HG03457 (cell line): ENCODE data around the gene MAP1B.

ENCODE experiments used
- ATAC-seq: cut with Tn5 transposase; IDR thresholded peaks from one replicate; pipeline ENCODE4 v1.9.1; 2021; ENCODE audit warnings: moderate number of reproducible peaks; ENCODE audit not compliant: unreplicated experiment

Gene MAP1B

DNA sequence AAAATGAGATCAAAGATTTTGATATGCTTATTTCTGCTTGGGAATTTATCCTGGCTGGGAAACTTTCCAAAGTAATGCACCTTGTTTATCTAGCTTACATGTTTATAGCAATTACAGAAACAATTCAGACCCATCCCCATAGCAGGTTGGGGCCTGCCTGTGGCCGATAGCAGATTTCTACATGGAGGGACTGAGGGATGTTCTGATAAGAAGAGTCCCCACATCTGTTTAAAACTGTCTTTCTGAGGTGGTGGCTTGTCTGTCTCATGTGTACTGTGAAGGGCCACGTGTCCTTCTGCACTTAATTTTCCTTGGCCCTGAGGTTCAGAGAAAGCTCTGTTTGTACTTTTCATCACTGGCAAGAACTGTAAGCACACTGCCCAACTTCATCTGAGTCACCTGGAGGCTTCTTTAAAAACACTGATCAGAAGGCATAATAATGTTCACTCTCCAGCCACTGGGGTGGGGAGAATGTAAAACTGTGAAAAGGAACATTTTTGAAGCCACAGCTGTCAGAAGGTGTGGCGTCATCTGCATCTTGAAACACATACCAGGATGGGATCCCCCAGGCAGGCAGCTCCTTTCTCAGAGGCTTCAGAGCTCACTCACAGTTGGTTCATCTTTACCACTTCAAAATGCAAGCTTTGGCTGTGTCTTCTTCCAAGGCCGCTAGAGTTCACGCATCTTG is 80.3 kb downstream of the MAP1B start:
- no peak for ATAC-seq

DNA sequence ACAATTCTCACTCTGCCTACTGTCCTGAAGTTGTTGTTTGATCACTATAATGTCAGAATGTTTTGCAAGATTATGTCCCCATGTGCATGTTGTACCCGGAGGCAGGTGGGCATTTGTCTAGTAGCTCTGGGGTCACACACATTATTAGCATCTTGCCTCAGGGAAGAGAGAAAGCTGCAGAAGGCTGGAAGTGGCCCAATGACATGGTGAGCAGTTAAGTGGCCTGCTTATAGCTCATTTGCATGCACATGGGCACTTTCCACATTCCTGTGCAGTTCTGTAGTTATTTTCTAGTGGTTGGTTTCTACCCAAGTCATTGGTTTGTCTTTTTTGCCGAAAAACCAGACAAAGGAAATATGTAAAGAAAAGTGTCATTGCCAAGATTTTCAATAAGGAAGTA is 80.9 kb downstream of the MAP1B start:
- ATAC-seq: no peak

DNA sequence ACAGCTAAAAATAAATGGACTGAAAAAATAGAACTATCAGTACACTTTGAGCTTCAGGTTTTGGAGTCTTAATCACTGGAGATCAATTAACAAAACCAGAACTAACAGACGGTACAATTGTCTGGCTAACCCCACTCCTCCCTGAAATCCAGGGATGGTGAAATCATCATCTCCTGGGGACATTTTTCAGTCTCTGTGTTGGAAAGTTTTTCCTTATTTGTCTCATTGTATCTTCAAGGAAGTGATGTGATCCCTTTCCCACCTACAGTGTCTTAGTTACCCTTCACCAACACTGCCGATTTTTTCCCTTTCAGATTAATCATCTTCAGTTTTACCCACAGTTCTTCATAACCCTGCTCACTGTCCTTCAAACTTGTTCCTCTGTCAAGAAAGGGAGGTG is 81.9 kb downstream of the MAP1B start:
- ATAC-seq: no peak

DNA sequence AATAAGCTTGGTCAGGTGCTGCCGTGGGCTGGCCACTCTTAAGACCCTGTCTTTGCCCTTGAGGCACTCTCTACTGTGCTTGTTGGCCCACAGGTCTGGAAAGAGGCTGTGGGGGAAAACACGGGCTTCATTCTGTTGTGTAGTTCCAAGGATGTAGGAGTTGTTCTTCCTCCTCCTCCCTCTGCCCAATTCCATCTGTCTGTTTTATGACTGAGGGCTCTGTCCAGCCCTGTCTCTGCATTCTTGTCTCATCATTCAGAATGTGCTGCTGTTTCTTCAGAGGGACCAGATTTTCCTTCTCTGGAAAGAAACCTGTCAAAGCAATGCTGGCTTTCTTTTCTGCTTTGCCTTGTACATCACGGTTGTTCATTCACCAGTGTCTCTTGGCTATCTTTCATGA is 84.1 kb downstream of the MAP1B start:
- no peak for ATAC-seq

DNA sequence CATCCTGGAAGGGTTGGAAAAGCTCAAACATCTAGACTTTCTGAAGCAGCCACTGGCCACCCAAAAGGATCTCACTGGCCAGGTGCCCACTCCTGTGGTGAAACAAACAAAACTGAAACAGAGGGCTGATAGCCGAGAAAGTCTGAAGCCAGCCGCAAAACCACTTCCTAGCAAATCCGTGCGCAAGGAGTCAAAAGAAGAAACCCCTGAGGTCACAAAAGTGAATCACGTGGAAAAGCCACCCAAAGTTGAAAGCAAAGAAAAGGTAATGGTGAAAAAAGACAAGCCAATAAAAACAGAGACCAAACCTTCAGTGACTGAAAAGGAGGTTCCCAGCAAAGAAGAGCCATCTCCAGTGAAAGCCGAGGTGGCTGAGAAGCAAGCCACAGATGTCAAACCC is 87.6 kb downstream of the MAP1B start:
- peak; percentile 73 for ATAC-seq

DNA sequence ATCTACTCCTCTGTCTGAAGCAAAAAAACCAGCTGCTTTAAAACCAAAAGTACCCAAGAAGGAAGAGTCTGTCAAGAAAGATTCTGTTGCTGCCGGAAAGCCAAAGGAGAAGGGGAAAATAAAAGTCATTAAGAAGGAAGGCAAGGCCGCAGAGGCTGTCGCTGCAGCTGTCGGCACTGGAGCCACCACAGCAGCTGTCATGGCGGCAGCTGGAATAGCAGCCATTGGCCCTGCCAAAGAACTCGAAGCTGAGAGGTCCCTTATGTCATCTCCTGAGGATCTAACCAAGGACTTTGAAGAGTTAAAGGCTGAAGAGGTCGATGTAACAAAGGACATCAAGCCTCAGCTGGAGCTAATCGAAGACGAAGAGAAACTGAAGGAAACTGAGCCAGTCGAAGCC is 88.3 kb downstream of the MAP1B start:
- ATAC-seq: no peak

DNA sequence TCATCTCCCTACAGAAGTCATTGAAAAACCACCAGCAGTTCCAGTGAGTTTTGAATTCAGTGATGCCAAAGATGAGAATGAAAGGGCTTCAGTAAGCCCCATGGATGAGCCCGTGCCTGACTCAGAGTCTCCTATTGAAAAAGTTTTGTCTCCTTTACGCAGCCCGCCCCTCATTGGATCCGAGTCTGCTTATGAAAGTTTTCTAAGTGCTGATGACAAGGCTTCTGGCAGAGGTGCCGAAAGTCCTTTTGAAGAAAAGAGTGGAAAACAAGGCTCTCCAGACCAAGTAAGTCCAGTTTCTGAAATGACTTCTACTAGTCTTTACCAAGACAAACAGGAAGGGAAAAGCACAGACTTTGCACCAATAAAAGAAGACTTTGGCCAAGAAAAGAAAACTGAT is 90.1 kb downstream of the MAP1B start:
- ATAC-seq: no peak

DNA sequence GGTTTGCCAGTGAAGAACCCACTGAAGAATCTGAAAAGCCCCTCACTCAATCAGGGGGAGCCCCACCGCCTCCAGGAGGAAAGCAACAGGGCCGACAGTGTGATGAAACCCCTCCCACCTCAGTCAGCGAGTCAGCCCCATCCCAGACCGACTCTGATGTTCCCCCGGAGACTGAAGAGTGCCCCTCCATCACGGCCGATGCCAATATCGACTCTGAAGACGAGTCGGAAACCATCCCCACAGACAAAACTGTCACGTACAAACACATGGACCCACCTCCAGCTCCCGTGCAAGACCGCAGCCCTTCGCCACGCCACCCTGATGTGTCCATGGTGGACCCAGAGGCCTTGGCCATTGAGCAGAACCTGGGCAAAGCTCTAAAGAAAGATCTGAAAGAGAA is 92.4 kb downstream of the MAP1B start:
- no peak for ATAC-seq

DNA sequence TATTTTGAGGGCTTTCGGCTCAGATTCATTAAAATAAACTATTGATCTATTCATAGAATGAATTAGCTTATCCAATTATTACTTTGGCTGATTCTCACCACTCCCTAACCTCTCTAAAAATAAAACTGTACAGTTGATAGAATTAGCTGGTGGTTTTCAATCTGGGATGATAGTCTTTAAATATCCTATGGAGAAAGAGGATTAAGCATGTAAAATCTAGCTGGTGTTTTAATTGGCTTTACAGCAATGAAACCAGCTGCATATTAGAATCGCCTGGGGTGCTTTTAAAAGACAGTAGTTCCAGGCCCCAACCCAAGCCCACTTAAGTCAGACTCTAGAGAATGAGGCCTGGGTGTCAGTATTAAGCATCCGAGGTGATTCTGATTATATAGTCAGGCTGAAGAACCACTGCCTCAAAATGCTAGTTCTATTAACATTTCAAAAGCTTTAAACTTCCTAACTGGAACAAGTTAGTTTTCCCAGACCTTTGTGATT is 95.1 kb downstream of the MAP1B start:
- ATAC-seq: no peak

DNA sequence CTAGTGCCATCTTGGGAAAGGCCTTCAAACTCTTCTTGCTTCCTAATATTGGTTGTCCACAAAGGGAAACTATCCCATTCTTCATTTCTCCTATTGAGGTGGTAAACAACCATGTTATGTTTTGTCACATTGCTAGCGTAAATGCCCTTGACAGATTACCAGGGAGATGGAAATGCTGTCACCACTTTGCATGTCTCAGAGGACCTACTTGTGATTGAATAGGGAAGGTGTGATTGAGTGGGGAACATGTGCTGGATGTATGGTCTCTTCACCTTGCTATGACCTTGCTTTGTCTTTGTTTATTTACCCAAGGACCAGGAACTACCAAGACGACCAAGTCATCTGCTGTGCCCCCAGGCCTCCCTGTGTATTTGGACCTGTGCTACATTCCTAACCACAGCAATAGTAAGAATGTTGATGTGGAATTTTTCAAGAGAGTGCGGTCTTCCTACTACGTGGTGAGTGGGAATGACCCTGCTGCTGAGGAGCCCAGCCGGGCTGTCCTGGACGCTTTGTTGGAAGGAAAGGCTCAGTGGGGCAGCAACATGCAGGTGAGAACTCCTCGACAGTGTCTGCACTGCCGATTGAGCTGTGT is 96.1 kb downstream of the MAP1B start:
- ATAC-seq: no peak

DNA sequence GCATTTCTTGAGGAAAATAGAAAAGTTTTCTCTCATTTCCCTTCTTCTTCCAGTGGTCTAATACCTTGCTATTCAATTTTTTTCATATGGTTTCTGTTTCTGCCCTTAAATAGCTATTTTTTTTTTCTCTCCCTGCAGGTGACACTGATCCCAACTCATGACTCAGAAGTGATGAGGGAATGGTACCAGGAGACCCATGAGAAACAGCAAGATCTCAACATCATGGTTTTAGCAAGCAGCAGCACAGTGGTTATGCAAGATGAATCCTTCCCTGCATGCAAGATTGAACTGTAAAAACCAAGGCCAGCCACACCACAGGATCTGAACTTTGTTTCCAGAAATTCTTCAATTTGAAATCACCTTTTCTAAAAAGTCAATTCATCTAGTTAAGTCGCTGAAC is 97.7 kb downstream of the MAP1B start:
- ATAC-seq: no peak

DNA sequence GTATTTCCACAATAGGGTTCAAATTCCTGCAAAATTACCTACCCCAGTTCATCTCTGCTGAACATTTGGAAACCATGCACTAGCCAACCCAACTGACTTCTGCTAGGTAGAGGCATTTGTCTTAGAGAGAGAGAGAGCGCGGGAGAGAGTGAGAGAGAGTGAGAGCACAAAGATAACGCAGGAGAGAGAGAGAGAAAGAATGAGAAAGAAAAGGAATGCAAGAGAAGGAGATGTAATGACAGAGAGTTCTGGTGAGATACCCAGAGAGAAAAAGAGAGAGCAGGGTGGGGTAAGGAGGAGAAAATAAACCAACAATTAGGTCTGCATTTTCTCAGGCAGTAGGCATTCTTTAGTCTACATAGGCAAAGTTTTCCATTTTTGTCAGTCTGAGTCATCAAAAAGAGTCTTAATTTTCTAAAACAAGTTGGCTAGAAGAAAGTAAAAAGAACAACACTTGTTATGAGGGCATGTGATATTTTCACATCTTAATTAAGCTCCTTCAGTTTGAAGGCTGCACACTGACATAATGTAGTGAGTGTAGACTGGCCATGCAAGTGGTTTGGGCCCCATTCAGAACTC is 98.2 kb downstream of the MAP1B start:
- ATAC-seq: no peak

DNA sequence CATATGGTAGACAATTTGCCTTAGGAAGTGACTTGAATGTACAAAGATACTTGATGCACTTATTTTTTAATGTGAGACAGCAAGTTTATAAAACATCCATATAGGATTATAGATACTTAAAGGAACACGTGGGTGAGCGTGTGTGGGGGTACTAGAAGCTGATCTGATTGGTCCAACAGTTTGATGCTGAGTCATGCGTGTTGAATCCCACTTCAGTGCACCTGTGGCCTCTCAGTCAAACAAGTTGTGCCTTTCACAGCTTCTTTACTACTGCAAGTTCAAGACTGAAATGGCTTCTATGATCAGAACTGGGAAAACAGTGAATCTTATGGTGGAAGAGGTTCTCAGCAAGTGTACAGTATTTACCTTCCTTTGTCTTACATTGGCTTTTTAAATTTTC is 98.9 kb downstream of the MAP1B start:
- no peak for ATAC-seq

DNA sequence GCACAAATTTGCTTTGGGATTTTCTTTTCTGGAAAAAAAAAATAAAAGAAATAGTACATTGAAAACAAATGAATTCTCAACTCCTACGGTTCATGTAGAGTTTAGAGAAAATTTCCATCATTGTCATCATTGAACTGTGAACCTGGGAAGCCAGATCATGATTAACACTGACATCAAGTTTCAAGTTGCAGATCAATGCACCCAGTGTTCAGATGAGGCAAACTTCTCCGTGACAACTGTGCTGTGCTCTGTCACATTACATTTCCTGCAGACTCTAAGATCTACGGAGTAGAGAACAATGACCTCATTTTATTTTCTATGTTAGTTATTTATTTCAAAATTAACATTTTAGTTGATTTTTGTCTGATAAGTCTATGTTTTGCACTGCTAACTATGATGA is 99.7 kb downstream of the MAP1B start:
- ATAC-seq: no peak

DNA sequence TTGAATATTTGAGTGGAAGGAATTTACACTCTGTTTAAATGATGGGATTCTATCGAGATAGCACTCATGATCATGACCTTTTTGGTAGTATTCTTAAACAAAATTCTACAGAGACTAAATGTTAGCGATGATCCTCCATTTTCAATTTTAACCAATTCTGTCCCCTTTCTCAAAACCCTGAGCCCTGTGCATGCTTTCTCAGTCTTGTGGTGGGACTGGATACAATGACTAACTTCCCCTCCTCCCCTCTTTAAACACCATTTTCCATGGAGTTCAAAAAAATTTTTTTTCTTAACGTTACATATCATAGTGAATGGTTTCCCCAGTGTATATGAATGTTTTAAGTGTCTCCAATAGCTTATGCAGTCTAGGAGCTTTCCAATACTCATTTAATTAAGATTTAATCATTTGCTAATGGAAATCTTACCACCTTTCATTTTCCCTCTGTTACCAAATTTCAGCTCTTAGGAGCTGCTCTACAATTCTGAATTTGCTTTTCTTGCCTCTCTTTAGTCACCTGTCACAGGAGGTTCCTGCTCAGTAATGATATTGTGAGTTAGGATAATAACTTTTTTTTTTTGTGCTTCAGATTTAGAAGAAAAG is 101.2 kb downstream of the MAP1B start:
- no peak for ATAC-seq

DNA sequence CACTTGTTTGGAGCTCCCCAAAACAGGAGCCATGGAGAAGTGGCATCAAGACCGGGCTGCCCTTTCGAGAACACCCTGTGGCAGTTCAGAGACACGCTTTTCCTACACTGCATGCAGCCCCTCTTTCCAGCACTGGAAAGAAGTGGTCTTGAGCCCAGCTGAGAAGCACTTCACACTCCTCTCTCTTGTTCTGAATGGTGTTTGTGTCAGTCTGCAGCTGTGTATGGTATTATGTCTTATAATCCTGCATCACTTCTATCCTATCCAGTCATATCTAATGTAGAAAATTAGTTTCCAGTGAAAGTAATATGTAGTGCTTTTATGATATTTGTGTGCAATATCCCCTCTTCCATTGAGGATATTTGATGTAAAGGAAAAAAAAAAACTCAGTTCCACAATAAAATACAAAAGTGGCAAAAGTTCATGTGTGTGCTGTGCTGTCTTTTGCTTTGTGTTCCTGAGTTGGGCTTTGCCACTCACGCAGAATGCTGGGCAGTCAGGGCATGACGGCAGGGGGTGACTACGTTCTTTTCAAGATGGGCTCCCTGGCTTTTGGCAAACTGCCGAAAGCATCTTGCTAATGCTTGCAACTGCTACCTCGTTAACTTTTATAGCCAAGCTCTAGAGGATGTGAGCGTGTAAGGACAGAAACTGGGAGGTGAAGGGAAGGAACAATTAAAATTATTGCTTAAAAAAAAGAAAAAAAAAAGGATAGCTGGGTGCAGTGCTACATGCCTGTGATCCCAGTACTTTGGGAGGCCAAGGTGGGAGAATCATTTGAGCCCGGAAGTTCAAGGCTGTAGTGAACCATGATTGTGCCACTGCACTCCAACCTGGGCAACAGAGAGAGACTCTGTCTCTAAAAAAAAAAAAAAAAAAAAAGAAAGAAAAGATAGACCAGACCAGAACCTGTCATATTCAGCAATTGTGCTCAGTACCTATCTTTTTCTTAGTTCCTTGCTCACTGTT is 102.2 kb downstream of the MAP1B start:
- ATAC-seq: no peak

DNA sequence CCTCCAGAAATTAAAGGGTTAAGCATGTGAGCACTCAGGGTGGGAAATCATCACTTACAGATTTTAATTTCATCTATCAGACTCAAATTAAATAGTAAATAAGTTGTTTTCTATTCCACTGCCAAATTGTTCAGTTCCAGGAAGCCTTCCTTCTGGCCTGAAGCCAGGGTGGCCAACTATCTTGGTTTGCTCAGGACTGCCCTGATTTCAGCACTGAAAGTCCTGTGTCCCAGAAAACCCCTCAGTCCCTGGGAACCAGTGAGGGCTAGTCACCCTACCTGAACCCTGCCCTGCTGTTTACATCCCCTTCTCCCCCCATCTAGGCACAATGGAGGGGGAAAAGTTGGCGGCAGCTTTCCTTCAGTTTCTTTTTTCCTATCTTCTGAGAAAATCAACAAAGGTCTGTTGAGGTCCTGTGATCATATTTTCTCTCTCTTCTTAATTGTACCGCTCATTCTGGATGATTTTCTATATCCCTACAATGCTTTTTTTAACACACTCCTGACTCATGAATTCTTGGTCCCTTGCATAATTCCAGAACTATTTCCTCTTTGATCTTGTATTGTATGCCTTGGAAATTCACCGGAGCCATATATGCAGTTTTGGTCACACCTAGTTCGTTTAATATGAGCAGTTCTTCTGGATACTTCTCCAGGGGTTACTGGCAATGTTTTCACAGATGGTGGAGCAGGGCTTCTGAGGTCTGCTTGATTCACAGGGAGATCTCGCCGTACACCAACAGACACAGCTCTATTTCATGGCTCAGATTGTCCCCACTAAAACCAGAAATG is 103.8 kb downstream of the MAP1B start:
- no peak for ATAC-seq

DNA sequence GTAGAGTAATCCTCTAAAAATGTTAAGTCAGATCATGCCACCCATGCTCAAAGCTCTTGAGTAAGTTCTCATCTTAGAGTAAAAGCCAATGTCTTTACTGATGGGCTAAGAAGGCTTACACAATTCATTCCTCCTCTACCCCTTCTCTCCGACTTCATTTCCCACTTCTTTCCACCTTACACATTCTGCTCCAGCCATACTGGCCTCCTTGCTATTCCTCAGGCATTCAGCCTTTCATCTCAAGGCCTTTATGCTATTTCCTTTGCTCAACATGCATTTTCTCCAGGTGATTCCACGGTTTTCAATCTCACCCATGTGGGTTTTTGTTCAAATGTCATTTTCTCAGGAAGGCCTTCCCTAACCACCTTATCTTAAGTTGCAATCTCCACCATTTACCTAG is 104.9 kb downstream of the MAP1B start:
- ATAC-seq: no peak

DNA sequence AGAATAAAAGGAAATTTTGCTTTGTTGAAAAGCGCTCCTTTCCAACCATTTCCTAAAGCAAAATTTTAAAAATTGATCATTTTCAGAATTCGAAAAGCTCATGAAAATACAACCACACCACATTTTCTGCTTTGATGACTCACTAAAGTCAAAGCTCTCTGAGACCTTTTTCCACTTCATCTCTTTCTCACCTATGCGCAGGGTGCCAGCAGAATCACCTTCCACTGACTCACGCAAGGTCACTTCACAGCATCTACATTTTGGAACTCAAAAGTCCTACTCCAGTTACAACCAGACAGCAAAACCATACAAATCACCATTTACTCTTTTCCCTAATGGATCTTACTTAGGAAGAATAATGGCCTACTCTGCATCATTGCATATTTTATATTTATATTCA is 106.2 kb downstream of the MAP1B start:
- no peak for ATAC-seq

DNA sequence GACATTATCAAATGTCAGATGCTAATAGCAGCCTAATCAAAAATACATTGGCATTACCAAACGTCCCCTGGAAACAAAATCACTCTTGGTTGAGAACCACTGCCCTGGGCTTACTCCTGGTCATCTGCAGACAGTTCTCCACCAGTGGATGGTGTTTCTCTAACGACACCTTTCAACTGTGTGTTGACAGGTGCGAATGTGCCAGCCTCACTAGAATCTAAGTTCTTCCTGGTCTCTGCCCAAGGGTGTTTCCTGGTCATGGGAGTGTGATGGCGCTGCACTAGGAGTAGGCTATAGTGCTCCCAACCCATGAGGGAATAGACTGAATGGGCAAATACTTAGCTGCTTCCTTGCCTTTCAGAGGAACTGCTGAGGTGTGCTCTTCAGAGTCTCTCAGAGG is 106.9 kb downstream of the MAP1B start:
- ATAC-seq: no peak
